ENCODE measurements around the gene ZNF212. TPM values are rescaled to one million over a fixed set of nuclear protein-coding genes. Genes with fewer than 3 reads are reported as not detected.
"Not testable (repeated sequence)": the region's sequence is repeated elsewhere in the genome, so short reads cannot be mapped to it uniquely, and the experiment has no call there.

Gene ZNF212
- total RNA-seq, 1 donor from 2014 or later, result 5.2 TPM

GRCh38 chr7:149217570-149217969, 21.9 kb upstream of the ZNF212 start:
- intact Hi-C loops (cut with micrococcal nuclease), result no loop called here
- DNase-seq (no peak), ATAC-seq (no peak)

GRCh38 chr7:149218469-149219420, 20.7 kb upstream of the ZNF212 start:
- DNase-seq, result no peak
- intact Hi-C loops (cut with micrococcal nuclease), result no loop called here
- no peak for ATAC-seq

- intact Hi-C loops (cut with micrococcal nuclease), result no loop called here
- no peak for DNase-seq
- no peak for ATAC-seq
These were observed 18.9 kb upstream of the ZNF212 start for GRCh38 chr7:149220534-149220933.

- DNase-seq (no peak), ATAC-seq (no peak)
- intact Hi-C loops (cut with micrococcal nuclease), result no loop called here
These were observed 16.3 kb upstream of the ZNF212 start for GRCh38 chr7:149223176-149223575.

GRCh38 chr7:149223761-149224160, 15.7 kb upstream of the ZNF212 start:
- intact Hi-C loops (cut with micrococcal nuclease), result no loop called here
- ATAC-seq (no peak), DNase-seq (no peak)

- no peak for DNase-seq
- intact Hi-C loops (cut with micrococcal nuclease), result no loop called here
- no peak for ATAC-seq
These were observed 15.1 kb upstream of the ZNF212 start for GRCh38 chr7:149224352-149224751.

- intact Hi-C loops (cut with micrococcal nuclease), result no loop called here
- ATAC-seq, result no peak
- no peak for DNase-seq
These were observed 14.3 kb upstream of the ZNF212 start for GRCh38 chr7:149225106-149225505.

GRCh38 chr7:149225656-149226055, 13.8 kb upstream of the ZNF212 start:
- intact Hi-C loops (cut with micrococcal nuclease), result no loop called here
- no peak for ATAC-seq
- DNase-seq, result no peak

- intact Hi-C loops (cut with micrococcal nuclease); DNase-seq; ATAC-seq: not testable (repeated sequence)
These were observed 13.1 kb upstream of the ZNF212 start for GRCh38 chr7:149226366-149226765.

- DNase-seq, result no peak
- ATAC-seq, result peak; percentile 9
These were observed 12.5 kb upstream of the ZNF212 start for GRCh38 chr7:149226840-149227494.

GRCh38 chr7:149228831-149229471, 10.5 kb upstream of the ZNF212 start:
- intact Hi-C loops (cut with micrococcal nuclease), result no loop called here
- no peak for ATAC-seq
- no peak for DNase-seq

More at GRCh38 chr7:149226840-149227494, 12.5 kb upstream of the ZNF212 start:
- intact Hi-C loops (cut with micrococcal nuclease), result no loop called here

- intact Hi-C loops (cut with micrococcal nuclease), result no loop called here
- DNase-seq (no peak), ATAC-seq (no peak)
These were observed 9.9 kb upstream of the ZNF212 start for GRCh38 chr7:149229526-149229925.

- intact Hi-C loops (cut with micrococcal nuclease), result no loop called here
- DNase-seq (no peak), ATAC-seq (no peak)
These were observed 7.1 kb upstream of the ZNF212 start for GRCh38 chr7:149232362-149232761.

- ATAC-seq; DNase-seq; intact Hi-C loops (cut with micrococcal nuclease): not testable (repeated sequence)
These were observed 5.7 kb upstream of the ZNF212 start for GRCh38 chr7:149233655-149234204.

- ATAC-seq (no peak), DNase-seq (no peak)
- intact Hi-C loops (cut with micrococcal nuclease), result no loop called here
These were observed 1.9 kb upstream of the ZNF212 start for GRCh38 chr7:149237502-149237901.

- no peak for ATAC-seq
- intact Hi-C loops (cut with micrococcal nuclease), result no loop called here
These were observed 1.4 kb upstream of the ZNF212 start for GRCh38 chr7:149238051-149238450.

GRCh38 chr7:149240637-149241036, 1.2 kb downstream of the ZNF212 start:
- no peak for DNase-seq
- intact Hi-C loops (cut with micrococcal nuclease), result no loop called here
- no peak for ATAC-seq

More at GRCh38 chr7:149238051-149238450, 1.4 kb upstream of the ZNF212 start:
- DNase-seq, result no peak

- ATAC-seq (no peak), DNase-seq (no peak)
- intact Hi-C loops (cut with micrococcal nuclease), result no loop called here
These were observed 2.2 kb downstream of the ZNF212 start for GRCh38 chr7:149241696-149242095.

- ATAC-seq, result no peak
- no peak for DNase-seq
- intact Hi-C loops (cut with micrococcal nuclease), result no loop called here
These were observed 5.8 kb downstream of the ZNF212 start for GRCh38 chr7:149245244-149245643.

- DNase-seq (no peak), ATAC-seq (no peak)
- intact Hi-C loops (cut with micrococcal nuclease), result no loop called here
These were observed 6.3 kb downstream of the ZNF212 start for GRCh38 chr7:149245744-149246143.

Data from left ventricle myocardium superior (tissue), 1 donor.